B cell (primary cell): ENCODE results near the gene RAPGEF6. TPM values are rescaled to one million over a fixed set of nuclear protein-coding genes. Genes with fewer than 3 reads are reported as not detected.
"Not testable (repeated sequence)": the region's sequence is repeated elsewhere in the genome, so short reads cannot be mapped to it uniquely, and the experiment has no call there.

Experiments
- ATAC-seq: fragments of 200-7000 bp; cut with Tn5 transposase; one replicate; pipeline ENCODE4 v1.10.0; 2021; ENCODE audit warnings: low read depth, mild to moderate bottlenecking, moderate number of reproducible peaks, moderate library complexity
- CTCF ChIA-PET: fragments of 350-600 bp; sonication (Branson Sonifier 250); formaldehyde crosslinking; loops from one replicate; lab custom pipeline; 2021; ENCODE audit warnings: antibody characterized with exemption, inconsistent platforms; lab: Charles Lee
- POLR2A ChIA-PET: fragments of 350-600 bp; sonication (Branson Sonifier 250); formaldehyde crosslinking; loops from one replicate; lab custom pipeline; 2021; ENCODE audit warnings: antibody characterized with exemption; lab: Charles Lee
- DNase-seq: peaks from one replicate; pipeline ENCODE4 v3.0.0; 2013
- H2AFZ ChIP-seq: 2 replicates; pipeline ENCODE4 v1.6.1; 2012; ENCODE audit warnings: mild to moderate bottlenecking, low read depth, low read length; ENCODE audit not compliant: insufficient read depth, poor library complexity, severe bottlenecking
- H3K27ac ChIP-seq, 2 donors: 1 replicate in 1 of 2; 2 replicates in 1 of 2; pipeline ENCODE4 v1.5.1; 2012 to 2013; ENCODE audit warnings: low read length in 2 of 2, mild to moderate bottlenecking in 2 of 2, moderate library complexity in 1 of 2
- H3K27me3 ChIP-seq, 4 experiments: fragments of 200-600 bp in 1 of 4; sonication (generic) in 1 of 4; replicated peaks in 1 of 4; 1 replicate in 2 of 4; 2 replicates in 2 of 4; pipeline versions ENCODE4 v1.6.1 to v1.7.0; 2013 to 2016; ENCODE audit warnings: low read length in 3 of 4, mild to moderate bottlenecking in 2 of 4, mixed read lengths in 1 of 4, moderate library complexity in 1 of 4; ENCODE audit not compliant: insufficient read depth in 4 of 4, control insufficient read depth in 3 of 4; ENCODE audit errors: control extremely low read depth in 1 of 4
- H3K36me3 ChIP-seq, 2 experiments: replicated peaks in 1 of 2; 1 replicate in 1 of 2; 2 replicates in 1 of 2; pipeline versions ENCODE4 v1.6.1 to v1.7.1; 2013; ENCODE audit warnings: low read length in 1 of 2; ENCODE audit not compliant: insufficient read depth in 2 of 2, control insufficient read depth in 1 of 2; ENCODE audit errors: control extremely low read depth in 1 of 2, extremely low read depth in 1 of 2
- H3K4me1 ChIP-seq, 2 donors: fragments of 200-600 bp in 1 of 2; sonication (generic) in 1 of 2; 1 replicate in 1 of 2; 2 replicates in 1 of 2; pipeline versions ENCODE4 v1.5.1 to v1.6.1; 2013 to 2017; ENCODE audit warnings: low read length in 2 of 2; ENCODE audit not compliant: control insufficient read depth in 2 of 2, insufficient read depth in 2 of 2
- H3K4me2 ChIP-seq: replicated peaks from 2 replicates; pipeline ENCODE3; 2012; ENCODE audit warnings: mild to moderate bottlenecking, low read depth, low read length; ENCODE audit not compliant: poor library complexity, severe bottlenecking
- H3K4me3 ChIP-seq, 5 experiments: fragments of 200-600 bp in 1 of 5; sonication (generic) in 1 of 5; 1 replicate in 3 of 5; 2 replicates in 2 of 5; pipeline versions ENCODE4 v1.5.1 to v1.7.0; 2011 to 2016; ENCODE audit warnings: low read length in 4 of 5, mild to moderate bottlenecking in 4 of 5, low read depth in 2 of 5, control low read depth in 1 of 5, moderate library complexity in 1 of 5; ENCODE audit not compliant: insufficient read depth in 1 of 5; ENCODE audit errors: control extremely low read depth in 1 of 5, extremely low read depth in 1 of 5
- H3K79me2 ChIP-seq: fragments of 200-600 bp; sonication (generic); one replicate; pipeline ENCODE4 v1.6.0; 2016; ENCODE audit warnings: low read length; ENCODE audit not compliant: control insufficient read depth, insufficient read depth
- H3K9ac ChIP-seq: fragments of 200-600 bp; sonication (generic); 2 replicates; pipeline ENCODE4 v1.6.1; 2017; ENCODE audit warnings: mild to moderate bottlenecking, low read length, moderate library complexity
- H3K9me3 ChIP-seq, 3 donors: one replicate each; pipeline versions ENCODE4 v1.6.1 to v1.7.1; 2013; ENCODE audit warnings: low read length in 2 of 3; ENCODE audit not compliant: control insufficient read depth in 2 of 3, insufficient read depth in 1 of 3; ENCODE audit errors: control extremely low read depth in 1 of 3
- H4K20me1 ChIP-seq: 2 replicates; pipeline ENCODE4 v1.6.0; 2012; ENCODE audit warnings: mild to moderate bottlenecking, low read length; ENCODE audit not compliant: insufficient read depth, control insufficient read depth, poor library complexity, severe bottlenecking
- H3K27ac Mint-ChIP-seq: one replicate; pipeline ENCODE4 v1.8.0; 2021; ENCODE audit warnings: mixed read lengths
- H3K27me3 Mint-ChIP-seq: one replicate; pipeline ENCODE4 v1.8.0; 2021; ENCODE audit warnings: mixed read lengths
- H3K4me1 Mint-ChIP-seq: one replicate; pipeline ENCODE4 v1.8.0; 2021; ENCODE audit warnings: mixed read lengths
- H3K4me3 Mint-ChIP-seq: one replicate; pipeline ENCODE4 v1.8.0; 2021; ENCODE audit warnings: mixed read lengths
- H3K9me3 Mint-ChIP-seq: one replicate; pipeline ENCODE4 v1.8.0; 2022; ENCODE audit warnings: mixed read lengths; ENCODE audit not compliant: insufficient read depth
- EZH2 ChIP-seq: IDR thresholded peaks from 2 replicates; pipeline ENCODE4 v1.6.1; 2012; ENCODE audit warnings: borderline replicate concordance, low read depth, mild to moderate bottlenecking, moderate library complexity, low read length; ENCODE audit not compliant: insufficient read depth, poor library complexity, severe bottlenecking
- WGBS: methylation state at CpG from one replicate; pipeline ENCODE4 v1.1.5; 2013; ENCODE audit warnings: missing lambda C conversion rate; ENCODE audit not compliant: insufficient coverage; 5-methylcytosine and 5-hydroxymethylcytosine counted together
- intact Hi-C: fragments of 100-400 bp; cut with micrococcal nuclease; formaldehyde crosslinking; loops from one replicate; pipeline ENCODE4 v1.10.0; 2022
- polyA plus RNA-seq: library from polyadenylated mRNA; depleted of rRNA; stranded (reverse); fragments of >200 nt; gene quantifications from 2 replicates; pipeline ENCODE4 v1.2.3, GENCODE V29; 2012
- total RNA-seq, 2 donors: library from RNA; stranded (reverse); fragments of 120-200 nt in 1 of 2; gene quantifications; 1 replicate in 1 of 2; 2 replicates in 1 of 2; pipeline versions ENCODE4 v1.2.3 to v1.2.4, GENCODE V29; 2013 to 2022
- TF ChIP-seq, protein P1 (sequence below): fragments of 200-600 bp; IDR thresholded peaks from one replicate; pipeline ENCODE4 v1.8.0; 2022; ENCODE audit warnings: antibody characterized with exemption, mild to moderate bottlenecking

The RAPGEF6 gene
- total and polyA plus RNA-seq, 2 donors (not counting 1 experiment from before 2014, with no cell fraction given): 9.8 to 56.2 TPM

DNA sequence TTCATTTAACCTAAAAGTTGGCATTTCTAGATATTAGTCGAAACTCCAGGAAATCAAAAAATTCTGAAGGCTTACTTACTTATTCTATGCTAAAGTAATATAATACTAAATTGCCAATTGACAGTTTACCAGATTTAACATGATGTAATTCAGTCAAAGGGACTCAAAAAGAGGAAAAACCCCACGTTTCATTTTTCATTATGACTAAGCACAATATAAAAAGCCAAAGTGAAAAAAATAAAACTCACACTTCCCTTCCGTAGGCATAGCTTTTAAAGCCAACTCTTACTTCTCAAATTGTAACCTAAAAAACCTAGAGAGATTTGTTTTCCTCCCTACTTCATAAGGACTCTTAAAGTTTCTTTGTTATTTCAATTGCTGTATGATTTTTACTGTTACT, 146.6 kb downstream of the RAPGEF6 start:
- peak overlapping the region; percentile 3 for H3K9ac ChIP-seq
- peaks cover 5 to 11% of the 10 kb centered on the region in 2 donors for H3K4me1 ChIP-seq
- peak; percentile 56 for DNase-seq
- ATAC-seq: peak; percentile 47
- no peak overlapping the region for H3K4me3 ChIP-seq
- ChIA-PET POLR2A (interaction anchor here (0.6 kb wide), 1 partner anchor 24 kb away, joined by 3 read pairs; no protein-coding TSS in a partner anchor), CTCF (no interaction called here)
- Mint-ChIP-seq H3K9me3 (no peaks in the 10 kb centered on the region), H3K27ac (peak overlapping the region; percentile 50), H3K4me1 (peaks cover 13% of the 10 kb centered on the region), H3K27me3 (no peaks in the 10 kb centered on the region), H3K4me3 (no peak overlapping the region)
- no CpG with 5 or more reads among the region's 3 CpGs for WGBS
- intact Hi-C loops: no loop called here
- no peak overlapping the region for H2AFZ ChIP-seq
- H3K36me3 ChIP-seq: peaks cover 0 to 48% of the 10 kb centered on the region in 2 experiments
- H3K79me2 ChIP-seq: peaks cover 11% of the 10 kb centered on the region
- peak overlapping the region; percentile 3 for H3K4me2 ChIP-seq
- H3K27ac ChIP-seq: peak overlapping the region in 1 of 2 donors; percentile 53
- no peaks in the 10 kb centered on the region for H3K27me3 ChIP-seq
- H3K9me3 ChIP-seq: peaks cover 0 to 4% (median 0%) of the 10 kb centered on the region in 3 donors
- no peak for TF ChIP-seq EZH2
- TF ChIP-seq, protein P1, sequence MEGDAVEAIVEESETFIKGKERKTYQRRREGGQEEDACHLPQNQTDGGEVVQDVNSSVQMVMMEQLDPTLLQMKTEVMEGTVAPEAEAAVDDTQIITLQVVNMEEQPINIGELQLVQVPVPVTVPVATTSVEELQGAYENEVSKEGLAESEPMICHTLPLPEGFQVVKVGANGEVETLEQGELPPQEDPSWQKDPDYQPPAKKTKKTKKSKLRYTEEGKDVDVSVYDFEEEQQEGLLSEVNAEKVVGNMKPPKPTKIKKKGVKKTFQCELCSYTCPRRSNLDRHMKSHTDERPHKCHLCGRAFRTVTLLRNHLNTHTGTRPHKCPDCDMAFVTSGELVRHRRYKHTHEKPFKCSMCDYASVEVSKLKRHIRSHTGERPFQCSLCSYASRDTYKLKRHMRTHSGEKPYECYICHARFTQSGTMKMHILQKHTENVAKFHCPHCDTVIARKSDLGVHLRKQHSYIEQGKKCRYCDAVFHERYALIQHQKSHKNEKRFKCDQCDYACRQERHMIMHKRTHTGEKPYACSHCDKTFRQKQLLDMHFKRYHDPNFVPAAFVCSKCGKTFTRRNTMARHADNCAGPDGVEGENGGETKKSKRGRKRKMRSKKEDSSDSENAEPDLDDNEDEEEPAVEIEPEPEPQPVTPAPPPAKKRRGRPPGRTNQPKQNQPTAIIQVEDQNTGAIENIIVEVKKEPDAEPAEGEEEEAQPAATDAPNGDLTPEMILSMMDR: no peak
- no peaks in the 10 kb centered on the region for H4K20me1 ChIP-seq

DNA sequence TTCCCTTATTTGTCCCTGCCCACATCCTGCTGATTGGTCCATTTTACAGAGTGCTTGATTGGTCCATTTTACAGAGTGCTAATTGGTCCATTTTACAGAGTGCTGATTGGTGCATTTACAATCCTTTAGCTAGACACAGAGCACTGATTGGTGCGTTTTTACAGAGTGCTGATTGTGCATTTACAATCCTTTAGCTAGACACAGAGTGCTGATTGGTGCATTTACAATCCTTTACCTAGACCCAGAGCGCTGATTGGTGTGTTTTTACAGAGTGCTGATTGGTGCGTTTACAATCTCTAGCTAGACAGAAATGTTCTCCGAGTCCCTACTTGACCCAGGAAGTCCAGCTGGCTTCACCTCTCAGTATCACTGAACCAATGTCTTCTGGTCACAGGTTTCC, 147.7 kb downstream of the RAPGEF6 start:
- peaks cover 0 to 43% of the 10 kb centered on the region in 2 experiments for H3K36me3 ChIP-seq
- H3K27me3 Mint-ChIP-seq, intact Hi-C loops: not testable (repeated sequence)

More for the DNA sequence above, 147.7 kb downstream of the RAPGEF6 start:
- H3K4me3 Mint-ChIP-seq, POLR2A ChIA-PET, H3K9me3 Mint-ChIP-seq, H3K4me3 ChIP-seq, H3K4me2 ChIP-seq, H3K27ac Mint-ChIP-seq, H4K20me1 ChIP-seq, H2AFZ ChIP-seq, H3K27me3 ChIP-seq, H3K27ac ChIP-seq, H3K9me3 ChIP-seq, DNase-seq, H3K9ac ChIP-seq, ATAC-seq, CTCF ChIA-PET: not testable (repeated sequence)
- Histone ChIP-seq H3K4me1 (peaks cover 5 to 11% of the 10 kb centered on the region in 2 donors), H3K79me2 (peaks cover 11% of the 10 kb centered on the region)
- 94% methylated on average over 2 of the region's 4 CpGs for WGBS
- H3K4me1 Mint-ChIP-seq: peaks cover 13% of the 10 kb centered on the region
